HG03460 (cell line): ENCODE measurements around the gene CYTH3.

Experiments
- ATAC-seq: cut with Tn5 transposase; IDR thresholded peaks from one replicate; pipeline ENCODE4 v1.9.1; 2021; ENCODE audit not compliant: unreplicated experiment

Gene CYTH3

GRCh38 chr7:6116211-6116610, 156.2 kb downstream of the CYTH3 start:
- no peak for ATAC-seq
